ENCODE results near the gene OTP.
"Not testable (repeated sequence)": the region's sequence is repeated elsewhere in the genome, so short reads cannot be mapped to it uniquely, and the experiment has no call there.

The OTP gene

GRCh38 chr5:77608927-77609326 lies 29.6 kb downstream of the OTP start:
- not testable (repeated sequence) for DNase-seq (ENCODE audit: low read depth)

- no peak for DNase-seq (ENCODE audit: low read depth)
Measured at GRCh38 chr5:77607324-77607723, 31.2 kb downstream of the OTP start.

- no peak for DNase-seq (ENCODE audit: low read depth)
Measured at GRCh38 chr5:77606279-77606678, 32.2 kb downstream of the OTP start.

GRCh38 chr5:77599679-77600078 lies 38.8 kb downstream of the OTP start:
- no peak for DNase-seq (ENCODE audit: low read depth)

GRCh38 chr5:77590347-77590746 lies 48.2 kb downstream of the OTP start:
- no peak for DNase-seq (ENCODE audit: low read depth)

GRCh38 chr5:77588175-77588574 lies 50.3 kb downstream of the OTP start:
- DNase-seq (ENCODE audit: low read depth): no peak

- DNase-seq (ENCODE audit: low read depth): no peak
Measured at GRCh38 chr5:77586101-77586500, 52.4 kb downstream of the OTP start.

GRCh38 chr5:77582143-77582542 lies 56.4 kb downstream of the OTP start:
- not testable (repeated sequence) for DNase-seq (ENCODE audit: low read depth)
